Uterus (tissue), 4 donors: ENCODE measurements around the gene STRA6. TPM values are rescaled to one million over a fixed set of nuclear protein-coding genes. Genes with fewer than 3 reads are reported as not detected.
A peak's percentile ranks its signal among the peaks of the same experiment; 100 is the strongest.

Experiments used
- DNase-seq, 2 donors: peaks; one replicate each; pipeline ENCODE4 v3.0.0-alpha.2; 2019 to 2020
- H3K27ac ChIP-seq, 2 donors: fragments of 200-600 bp; sonication (generic); 1 replicate in 1 of 2; 2 replicates in 1 of 2; pipeline ENCODE4 v1.5.1; 2016 to 2018
- H3K27me3 ChIP-seq, 2 donors: fragments of 200-600 bp; sonication (generic); one replicate each; pipeline ENCODE4 v1.5.1; 2018 to 2019; ENCODE audit warnings: control low read depth in 1 of 2
- H3K36me3 ChIP-seq, 2 donors: fragments of 200-600 bp; sonication (generic); one replicate each; pipeline ENCODE4 v1.5.1; 2019; ENCODE audit warnings: control low read depth in 1 of 2
- H3K4me1 ChIP-seq, 2 donors: fragments of 200-600 bp; sonication (generic); one replicate each; pipeline ENCODE4 v1.5.1; 2018 to 2019; ENCODE audit warnings: control low read depth in 1 of 2
- H3K4me3 ChIP-seq, 2 donors: fragments of 200-600 bp; sonication (generic); 1 replicate in 1 of 2; 2 replicates in 1 of 2; pipeline ENCODE4 v1.5.1; 2018 to 2019; ENCODE audit warnings: mild to moderate bottlenecking in 1 of 2
- H3K9me3 ChIP-seq, 2 donors: fragments of 200-600 bp; sonication (generic); one replicate each; pipeline ENCODE4 v1.5.1; 2019; ENCODE audit warnings: control low read depth in 1 of 2
- CTCF ChIP-seq, 4 experiments: fragments of 200-600 bp in 2 of 4; fragments of 450-650 bp in 2 of 4; sonication (generic) in 2 of 4; IDR thresholded peaks; one replicate each; pipeline ENCODE4 v1.5.1; 2016 to 2019; ENCODE audit warnings: antibody characterized with exemption in 4 of 4, mild to moderate bottlenecking in 2 of 4, moderate library complexity in 1 of 4
- POLR2A ChIP-seq, 2 donors: fragments of 450-650 bp; IDR thresholded peaks; one replicate each; pipeline ENCODE4 v1.6.1; 2016; ENCODE audit warnings: antibody characterized with exemption in 2 of 2, mild to moderate bottlenecking in 1 of 2, moderate library complexity in 1 of 2
- intact Hi-C: fragments of 100-400 bp; cut with DNase I; formaldehyde crosslinking; loops from one replicate; pipeline ENCODE4 v1.15.1; 2023; ENCODE audit warnings: low total_unique reads
- total RNA-seq, 4 donors: library from RNA; depleted of rRNA in 3 of 4; stranded (reverse); fragments of >200 nt in 3 of 4; gene quantifications; one replicate each; pipeline versions ENCODE4 v1.1.0 to v1.2.4, GENCODE V29; 2014 to 2023
- donor health status: DM: yes; HTN: yes; CAD: no.

The STRA6 gene
- total RNA-seq, 4 donors from 2014 or later: 0.26 to 62.6 (median 11.6) TPM; not detected in 1

DNA sequence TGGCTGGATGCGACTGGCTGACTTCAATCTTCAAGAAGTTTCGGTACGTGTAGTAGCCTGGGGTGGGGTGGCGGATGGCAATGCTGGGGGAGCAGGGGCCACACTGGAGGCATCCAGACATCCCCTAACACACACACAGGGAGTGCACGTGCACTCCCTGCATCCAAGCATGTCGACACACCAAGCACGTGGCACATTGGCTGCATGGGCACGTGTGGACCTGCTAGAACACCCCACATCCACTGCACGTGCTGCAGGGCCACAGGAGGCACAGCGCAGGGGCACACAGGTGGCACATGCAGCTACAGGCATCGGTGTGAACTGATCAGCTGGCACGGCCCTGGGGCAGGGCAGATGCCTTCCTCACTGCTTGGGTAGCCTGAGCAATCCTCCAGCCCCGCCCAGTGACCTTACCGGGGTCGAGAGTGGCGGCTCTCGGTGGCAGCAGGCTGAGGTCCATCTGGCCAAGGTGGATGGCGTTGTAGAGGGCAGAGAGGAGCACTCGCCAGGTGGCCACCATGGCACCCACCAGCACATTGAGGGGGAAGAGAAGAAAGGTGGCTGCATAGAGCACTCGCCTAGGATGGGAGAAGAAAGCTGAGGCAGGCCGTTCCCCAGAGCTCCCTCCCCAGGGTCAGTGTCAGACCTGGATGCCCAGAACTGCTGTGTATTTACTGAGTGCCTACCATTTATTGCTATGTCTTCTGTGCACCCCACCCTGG lies 21.5 kb downstream of the STRA6 start:
- Histone ChIP-seq H3K4me3 (no peak overlapping the region), H3K9me3 (no peaks in the 10 kb centered on the region), H3K27ac (peak overlapping the region; percentile 94 to 97), H3K4me1 (peaks cover 21 to 45% of the 10 kb centered on the region in 2 donors), H3K36me3 (no peaks in the 10 kb centered on the region), H3K27me3 (no peaks in the 10 kb centered on the region)
- no peak for TF ChIP-seq POLR2A (IDR thresholded peaks at IDR 0.05)
- TF ChIP-seq CTCF (IDR thresholded peaks at IDR 0.05): no peak
- DNase-seq: peak in 1 of 2 donors; percentile 44
- intact Hi-C loops: no loop called here

DNA sequence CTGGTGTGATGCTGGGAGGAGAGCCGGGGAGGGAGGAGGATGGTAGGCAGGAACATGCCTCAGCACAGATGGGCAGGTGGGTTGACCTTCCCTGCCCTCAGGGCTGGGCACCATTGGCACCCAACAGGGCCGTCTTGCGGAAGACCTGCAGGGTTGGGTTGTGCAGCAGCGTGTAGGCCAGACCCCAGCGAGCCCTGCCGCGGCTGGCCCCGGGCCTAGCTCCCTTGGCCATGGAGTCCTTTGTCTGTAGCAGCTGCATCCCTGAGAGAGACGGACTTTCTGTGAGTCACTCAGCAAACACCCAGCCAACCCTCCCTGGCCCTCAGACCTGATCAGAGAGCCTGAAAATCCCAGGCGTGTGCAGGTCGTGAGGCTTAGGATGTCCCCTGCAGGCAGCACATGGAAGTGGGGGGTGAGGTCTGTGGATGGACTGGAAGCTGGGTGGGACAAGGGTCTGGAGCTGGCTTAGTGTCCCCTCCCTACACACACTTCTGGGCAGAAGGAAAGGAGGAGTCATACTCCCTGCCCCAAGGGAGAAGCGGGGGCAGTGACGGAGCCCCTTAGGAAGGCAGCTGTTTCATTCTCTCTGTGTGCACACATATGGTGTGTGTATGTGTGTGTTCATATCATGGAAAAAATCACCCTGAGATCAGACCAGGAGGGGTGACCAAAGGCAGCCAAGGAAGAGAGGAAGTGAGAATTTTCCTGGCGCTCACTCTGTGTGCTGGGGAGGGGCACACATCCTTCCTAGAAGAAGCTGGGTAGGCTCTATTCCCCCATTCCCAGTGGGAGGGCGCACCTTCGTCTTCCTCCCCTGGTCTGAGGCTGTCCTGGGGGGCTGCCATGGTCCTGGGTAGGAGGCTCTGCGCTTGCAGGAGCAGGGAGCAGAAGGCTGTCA lies 22.4 kb downstream of the STRA6 start:
- no peaks in the 10 kb centered on the region for H3K36me3 ChIP-seq
- intact Hi-C loops: no loop called here
- no peaks in the 10 kb centered on the region for H3K9me3 ChIP-seq
- DNase-seq: peak; percentile 48 to 66
- TF ChIP-seq POLR2A (IDR thresholded peaks at IDR 0.05) (no peak), CTCF (IDR thresholded peaks at IDR 0.05) (no peak)
- no peaks in the 10 kb centered on the region for H3K27me3 ChIP-seq
- peak overlapping the region; percentile 94 to 97 for H3K27ac ChIP-seq
- peaks cover 21 to 54% of the 10 kb centered on the region in 2 donors for H3K4me1 ChIP-seq
- no peak overlapping the region for H3K4me3 ChIP-seq

GRCh38 chr15:74179101-74179841 lies 23.3 kb downstream of the STRA6 start:
- Histone ChIP-seq H3K27ac (peak overlapping the region; percentile 94 to 97), H3K27me3 (no peaks in the 10 kb centered on the region), H3K36me3 (no peaks in the 10 kb centered on the region), H3K9me3 (no peaks in the 10 kb centered on the region), H3K4me1 (peaks cover 21 to 54% of the 10 kb centered on the region in 2 donors), H3K4me3 (no peak overlapping the region)
- TF ChIP-seq POLR2A (IDR thresholded peaks at IDR 0.05): no peak
- no peak for TF ChIP-seq CTCF (IDR thresholded peaks at IDR 0.05)
- intact Hi-C loops: no loop called here
- peak; percentile 91 to 94 for DNase-seq

GRCh38 chr15:74178326-74179100 lies 24.1 kb downstream of the STRA6 start:
- Histone ChIP-seq H3K36me3 (no peaks in the 10 kb centered on the region), H3K27me3 (no peaks in the 10 kb centered on the region), H3K4me3 (no peak overlapping the region), H3K27ac (peak overlapping the region; percentile 94 to 97), H3K4me1 (peaks cover 21 to 54% of the 10 kb centered on the region in 2 donors), H3K9me3 (no peaks in the 10 kb centered on the region)
- peak; percentile 14 to 18 for DNase-seq
- TF ChIP-seq POLR2A (IDR thresholded peaks at IDR 0.05) (no peak), CTCF (IDR thresholded peaks at IDR 0.05) (no peak)
- intact Hi-C loops: no loop called here
